Spinal cord (tissue), 10 donors: Measurements from ENCODE around the gene INPP5E. TPM values are rescaled to one million over a fixed set of nuclear protein-coding genes. Genes with fewer than 3 reads are reported as not detected.

Source experiments
- DNase-seq, 6 donors: peaks; one replicate each; pipeline versions ENCODE4 v3.0.0 to v3.0.0-alpha.2; 2013 to 2015; ENCODE audit warnings: low spot score in 6 of 6, low read depth in 4 of 6
- H3K27ac ChIP-seq: one replicate; pipeline ENCODE4 v1.5.1; 2013; ENCODE audit warnings: low read depth, low read length, control low read depth
- H3K27me3 ChIP-seq: one replicate; pipeline ENCODE4 v1.6.1; 2013; ENCODE audit warnings: low read length; ENCODE audit not compliant: control insufficient read depth, insufficient read depth
- H3K36me3 ChIP-seq: one replicate; pipeline ENCODE4 v1.6.1; 2013; ENCODE audit warnings: low read length; ENCODE audit not compliant: control insufficient read depth, insufficient read depth
- H3K4me1 ChIP-seq: one replicate; pipeline ENCODE4 v1.6.1; 2013; ENCODE audit warnings: low read length; ENCODE audit not compliant: control insufficient read depth, insufficient read depth
- H3K4me3 ChIP-seq: one replicate; pipeline ENCODE4 v1.5.1; 2013; ENCODE audit warnings: low read depth, low read length, control low read depth
- H3K9me3 ChIP-seq: one replicate; pipeline ENCODE4 v1.6.1; 2013; ENCODE audit warnings: low read length; ENCODE audit not compliant: control insufficient read depth, insufficient read depth
- WGBS: methylation state at CpG from one replicate; pipeline ENCODE4 v1.1.5; 2013; ENCODE audit warnings: missing lambda C conversion rate; ENCODE audit not compliant: insufficient coverage; 5-methylcytosine and 5-hydroxymethylcytosine counted together
- polyA plus RNA-seq, 2 donors: library from polyadenylated mRNA; unstranded; fragments of 120-200 nt; gene quantifications; one replicate each; pipeline ENCODE4 v1.2.1, GENCODE V29; 2013; ENCODE audit not compliant: insufficient read length in 2 of 2
- total RNA-seq, 2 donors: library from RNA; depleted of rRNA in 1 of 2; stranded (reverse); fragments of 120-200 nt in 1 of 2; fragments of >200 nt in 1 of 2; gene quantifications; one replicate each; pipeline versions ENCODE4 v1.2.3 to v1.2.4, GENCODE V29; 2013 to 2014
- donor health status: healthy.

Gene INPP5E
- total and polyA plus RNA-seq, 4 donors = 7.7 to 33.5 (median 23.3) TPM

- Histone ChIP-seq H3K27me3 (no peaks in the 10 kb centered on the region), H3K36me3 (peaks cover 95% of the 10 kb centered on the region)
- no peak for DNase-seq
Measured at GRCh38 chr9:136381966-136382513, 57.6 kb downstream of the INPP5E start.

GRCh38 chr9:136381311-136381710 lies 58.3 kb downstream of the INPP5E start:
- no peaks in the 10 kb centered on the region for H3K9me3 ChIP-seq
- H3K27ac ChIP-seq = no peak overlapping the region
- H3K27me3 ChIP-seq = no peaks in the 10 kb centered on the region
- no peak overlapping the region for H3K4me3 ChIP-seq
- peaks cover 2% of the 10 kb centered on the region for H3K4me1 ChIP-seq
- peaks cover 95% of the 10 kb centered on the region for H3K36me3 ChIP-seq
- WGBS = 88% methylated on average over 6 of the region's 9 CpGs
- DNase-seq = no peak

More at GRCh38 chr9:136381966-136382513, 57.6 kb downstream of the INPP5E start:
- H3K4me1 ChIP-seq = no peaks in the 10 kb centered on the region
- WGBS = 92% methylated on average over 25 of the region's 25 CpGs
- no peak overlapping the region for H3K4me3 ChIP-seq
- H3K27ac ChIP-seq = no peak overlapping the region
- no peaks in the 10 kb centered on the region for H3K9me3 ChIP-seq

DNA sequence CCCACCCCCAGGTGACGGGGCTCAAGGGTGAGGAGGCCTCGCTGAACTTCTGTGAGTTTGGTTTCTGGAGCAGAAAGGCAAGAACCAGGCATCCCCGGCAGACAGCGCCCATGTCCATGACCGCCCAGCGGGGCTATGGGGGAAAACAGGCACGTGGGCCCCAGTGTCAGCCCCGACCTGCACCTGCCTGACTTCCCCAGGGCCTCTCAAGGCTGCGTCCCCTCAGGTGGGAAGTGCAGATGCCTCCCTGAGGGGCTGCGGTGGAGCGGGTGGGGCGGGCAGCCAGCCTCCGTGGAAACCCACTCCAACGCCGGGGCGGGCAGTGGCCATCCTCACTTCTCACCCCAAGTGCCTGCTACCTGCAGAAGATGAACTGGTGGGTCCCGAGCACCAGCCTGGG lies 59.3 kb downstream of the INPP5E start:
- H3K9me3 ChIP-seq = no peaks in the 10 kb centered on the region
- no peak for DNase-seq
- WGBS = 95% methylated on average over 17 of the region's 17 CpGs
- no peak overlapping the region for H3K4me3 ChIP-seq
- no peak overlapping the region for H3K27ac ChIP-seq
- no peaks in the 10 kb centered on the region for H3K27me3 ChIP-seq
- peaks cover 2% of the 10 kb centered on the region for H3K4me1 ChIP-seq
- peaks cover 97% of the 10 kb centered on the region for H3K36me3 ChIP-seq

DNA sequence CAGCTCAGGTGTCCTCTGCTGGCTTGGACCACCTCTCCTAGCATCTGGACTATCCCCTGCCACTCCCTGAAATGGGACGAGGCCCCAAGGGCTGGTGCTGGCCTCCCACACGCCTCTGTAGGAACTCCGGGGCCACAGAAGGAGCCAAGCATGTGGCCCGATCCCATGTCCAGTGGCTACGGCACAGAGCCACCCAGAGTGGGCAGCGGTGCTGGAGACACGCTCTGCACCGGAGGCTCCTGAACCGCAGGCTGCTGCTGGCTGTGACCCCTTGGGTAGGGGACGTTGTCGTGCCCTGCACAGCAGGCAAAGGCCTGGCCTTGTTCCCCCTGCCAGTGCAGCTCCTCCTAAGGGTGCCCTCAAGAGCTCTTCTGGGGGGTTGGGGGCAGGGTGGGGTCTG lies 59.8 kb downstream of the INPP5E start:
- peaks cover 97% of the 10 kb centered on the region for H3K36me3 ChIP-seq
- no peaks in the 10 kb centered on the region for H3K27me3 ChIP-seq

GRCh38 chr9:136379401-136379800 lies 60.2 kb downstream of the INPP5E start:
- Histone ChIP-seq H3K4me1 (peaks cover 2% of the 10 kb centered on the region), H3K4me3 (no peak overlapping the region), H3K27ac (no peak overlapping the region), H3K9me3 (no peaks in the 10 kb centered on the region), H3K27me3 (no peaks in the 10 kb centered on the region), H3K36me3 (peaks cover 100% of the 10 kb centered on the region)
- 91% methylated on average over 11 of the region's 11 CpGs for WGBS
- DNase-seq = no peak

More for the DNA sequence above, 59.8 kb downstream of the INPP5E start:
- H3K4me1 ChIP-seq = peaks cover 2% of the 10 kb centered on the region
- no peak for DNase-seq
- no peaks in the 10 kb centered on the region for H3K9me3 ChIP-seq
- WGBS = 94% methylated on average over 10 of the region's 11 CpGs
- no peak overlapping the region for H3K27ac ChIP-seq
- H3K4me3 ChIP-seq = no peak overlapping the region

- H3K27me3 ChIP-seq = no peaks in the 10 kb centered on the region
- peaks cover 2% of the 10 kb centered on the region for H3K4me1 ChIP-seq
- no peak overlapping the region for H3K4me3 ChIP-seq
- no peaks in the 10 kb centered on the region for H3K9me3 ChIP-seq
- 90% methylated on average over 18 of the region's 18 CpGs for WGBS
- DNase-seq = no peak
- H3K27ac ChIP-seq = no peak overlapping the region
- peaks cover 100% of the 10 kb centered on the region for H3K36me3 ChIP-seq
Measured at GRCh38 chr9:136379003-136379287, 60.7 kb downstream of the INPP5E start.

Other genes starting within 250 kb of the INPP5E start
- gene LHX3, start 234.7 kb downstream of the INPP5E start, total RNA-seq = under 1 TPM in 1 of 2 donors, not detected in 1; 0.50 TPM
- 1 to 10 TPM; 1.5 to 2.7 TPM for gene LHX3, start 234.7 kb downstream of the INPP5E start, polyA plus RNA-seq
- 10 to 100 TPM in 1 of 2 donors, 1 to 10 TPM in 1; 7.2 to 10.5 TPM for gene QSOX2, start 194.0 kb downstream of the INPP5E start, total RNA-seq
- gene QSOX2, start 194.0 kb downstream of the INPP5E start, polyA plus RNA-seq = 10 to 100 TPM; 16.8 to 17.0 TPM
- gene CCDC187, start 135.8 kb downstream of the INPP5E start, total RNA-seq = under 1 TPM; 0.10 to 0.33 TPM
- under 1 TPM; 0.05 to 0.21 TPM for gene CCDC187, start 135.8 kb downstream of the INPP5E start, polyA plus RNA-seq
- gene GPSM1, start 112.3 kb downstream of the INPP5E start, total RNA-seq = 10 to 100 TPM; 29.2 to 71.5 TPM
- 100 to 1,000 TPM; 113 to 116 TPM for gene GPSM1, start 112.3 kb downstream of the INPP5E start, polyA plus RNA-seq
- gene DNLZ, start 76.1 kb downstream of the INPP5E start, total RNA-seq = 10 to 100 TPM in 1 of 2 donors, 1 to 10 TPM in 1; 6.2 to 35.6 TPM
- gene DNLZ, start 76.1 kb downstream of the INPP5E start, polyA plus RNA-seq = 10 to 100 TPM; 29.1 to 29.5 TPM
- gene CARD9, start 66.2 kb downstream of the INPP5E start, total RNA-seq = 1 to 10 TPM; 2.3 to 2.4 TPM
- gene CARD9, start 66.2 kb downstream of the INPP5E start, polyA plus RNA-seq = 1 to 10 TPM; 3.3 to 3.4 TPM
- 1 to 10 TPM; 5.7 to 6.7 TPM for gene SNAPC4, start 39.7 kb downstream of the INPP5E start, total RNA-seq
- gene SNAPC4, start 39.7 kb downstream of the INPP5E start, polyA plus RNA-seq = 10 to 100 TPM; 14.3 to 17.9 TPM
- gene ENTR1, start 29.2 kb downstream of the INPP5E start, total RNA-seq = 10 to 100 TPM; 22.9 to 33.7 TPM
- gene ENTR1, start 29.2 kb downstream of the INPP5E start, polyA plus RNA-seq = 10 to 100 TPM; 51.7 to 69.7 TPM
- 10 to 100 TPM; 22.8 to 35.0 TPM for gene PMPCA, start 29.2 kb downstream of the INPP5E start, total RNA-seq
- 10 to 100 TPM; 54.3 to 57.4 TPM for gene PMPCA, start 29.2 kb downstream of the INPP5E start, polyA plus RNA-seq
- gene SEC16A, start 43.2 kb upstream of the INPP5E start, total RNA-seq = 10 to 100 TPM; 25.1 to 29.9 TPM
- gene SEC16A, start 43.2 kb upstream of the INPP5E start, polyA plus RNA-seq = 10 to 100 TPM; 60.3 to 60.9 TPM
- 10 to 100 TPM; 28.2 to 37.8 TPM for gene NOTCH1, start 106.2 kb upstream of the INPP5E start, total RNA-seq
- gene NOTCH1, start 106.2 kb upstream of the INPP5E start, polyA plus RNA-seq = 10 to 100 TPM; 62.2 to 75.9 TPM
- 10 to 100 TPM; 21.9 to 93.5 TPM for gene EGFL7, start 223.1 kb upstream of the INPP5E start, total RNA-seq
- gene EGFL7, start 223.1 kb upstream of the INPP5E start, polyA plus RNA-seq = 10 to 100 TPM; 46.8 to 57.3 TPM
- 10 to 100 TPM in 1 of 2 donors, 1 to 10 TPM in 1; 8.7 to 14.3 TPM for gene AGPAT2, start 247.6 kb upstream of the INPP5E start, total RNA-seq
- gene AGPAT2, start 247.6 kb upstream of the INPP5E start, polyA plus RNA-seq = 10 to 100 TPM in 1 of 2 donors, 1 to 10 TPM in 1; 9.1 to 11.0 TPM